Liver (tissue), 9 donors: ENCODE measurements around the gene CSMD2. TPM values are rescaled to one million over a fixed set of nuclear protein-coding genes. Genes with fewer than 3 reads are reported as not detected.

Experiments used
- DNase-seq: peaks from one replicate; pipeline ENCODE4 v3.0.0-alpha.2; 2017; ENCODE audit warnings: low spot score
- H3K27ac ChIP-seq, 2 donors: one replicate each; pipeline ENCODE4 v1.7.0; 2013; ENCODE audit warnings: inconsistent platforms in 2 of 2, low read length in 2 of 2, control low read depth in 1 of 2, low read depth in 1 of 2, mild to moderate bottlenecking in 1 of 2
- H3K27me3 ChIP-seq, 4 donors: one replicate each; pipeline versions ENCODE4 v1.6.1 to v1.7.0; 2013; ENCODE audit warnings: low read length in 3 of 4, inconsistent platforms in 1 of 4, mild to moderate bottlenecking in 1 of 4, moderate library complexity in 1 of 4; ENCODE audit not compliant: control insufficient read depth in 4 of 4, insufficient read depth in 4 of 4
- H3K36me3 ChIP-seq, 4 donors: one replicate each; pipeline versions ENCODE4 v1.6.1 to v1.7.0; 2013; ENCODE audit warnings: low read length in 3 of 4, mild to moderate bottlenecking in 3 of 4, low read depth in 1 of 4, moderate library complexity in 1 of 4; ENCODE audit not compliant: control insufficient read depth in 4 of 4, insufficient read depth in 3 of 4
- H3K4me1 ChIP-seq, 4 donors: one replicate each; pipeline versions ENCODE4 v1.6.1 to v1.7.0; 2013; ENCODE audit warnings: low read length in 3 of 4, mild to moderate bottlenecking in 3 of 4, moderate library complexity in 1 of 4; ENCODE audit not compliant: control insufficient read depth in 4 of 4, insufficient read depth in 4 of 4
- H3K4me3 ChIP-seq, 3 donors: one replicate each; pipeline versions ENCODE4 v1.6.1 to v1.7.0; 2013; ENCODE audit warnings: low read length in 3 of 3, control low read depth in 1 of 3, low read depth in 1 of 3, mild to moderate bottlenecking in 1 of 3
- H3K9ac ChIP-seq, 2 donors: one replicate each; pipeline ENCODE4 v1.7.0; 2013; ENCODE audit warnings: low read length in 2 of 2, mild to moderate bottlenecking in 2 of 2, moderate library complexity in 2 of 2, control low read depth in 1 of 2, low read depth in 1 of 2
- H3K9me3 ChIP-seq, 4 donors: one replicate each; pipeline versions ENCODE4 v1.6.1 to v1.7.0; 2013; ENCODE audit warnings: low read length in 3 of 4; ENCODE audit not compliant: control insufficient read depth in 4 of 4
- EGR1 ChIP-seq, 2 donors: IDR thresholded peaks; 2 replicates each; pipeline ENCODE4 v1.6.1; 2016 to 2018; ENCODE audit warnings: antibody characterized with exemption in 2 of 2, low read depth in 2 of 2
- FOXA1 ChIP-seq: IDR thresholded peaks from 2 replicates; pipeline ENCODE4 v1.6.1; 2016; ENCODE audit warnings: antibody characterized with exemption
- FOXA2 ChIP-seq: IDR thresholded peaks from 2 replicates; pipeline ENCODE4 v1.6.1; 2016; ENCODE audit warnings: antibody characterized with exemption
- HNF4A ChIP-seq, 2 donors: conservative IDR thresholded peaks; 2 replicates each; pipeline ENCODE4 v1.6.1; 2016; ENCODE audit warnings: antibody characterized with exemption in 2 of 2, mild to moderate bottlenecking in 2 of 2
- HNF4G ChIP-seq: IDR thresholded peaks from 2 replicates; pipeline ENCODE4 v1.6.1; 2016; ENCODE audit warnings: antibody characterized with exemption
- JUND ChIP-seq, 2 donors: IDR thresholded peaks; 2 replicates each; pipeline ENCODE4 v1.6.1; 2016; ENCODE audit warnings: antibody characterized with exemption in 2 of 2
- NR2F2 ChIP-seq: IDR thresholded peaks from 2 replicates; pipeline ENCODE4 v1.6.1; 2016; ENCODE audit warnings: antibody characterized with exemption
- RAD21 ChIP-seq, 2 donors: IDR thresholded peaks; 2 replicates each; pipeline ENCODE4 v1.6.1; 2016; ENCODE audit warnings: antibody characterized with exemption in 2 of 2, mild to moderate bottlenecking in 2 of 2
- RXRA ChIP-seq, 2 donors: IDR thresholded peaks; 2 replicates each; pipeline ENCODE4 v1.6.1; 2017 to 2018; ENCODE audit warnings: antibody characterized with exemption in 2 of 2, mild to moderate bottlenecking in 1 of 2
- TAF1 ChIP-seq: conservative IDR thresholded peaks from 2 replicates; pipeline ENCODE4 v1.6.1; 2016; ENCODE audit warnings: antibody characterized with exemption, mild to moderate bottlenecking
- YY1 ChIP-seq: IDR thresholded peaks from 2 replicates; pipeline ENCODE4 v1.6.1; 2016; ENCODE audit warnings: antibody characterized with exemption, mild to moderate bottlenecking
- WGBS: extraction: QIAGEN DNeasy Blood & Tissue Kit; methylation state at CpG from one replicate; pipeline ENCODE4 v1.1.7; 2013; 5-methylcytosine and 5-hydroxymethylcytosine counted together
- polyA plus RNA-seq, 2 donors: library from polyadenylated mRNA; stranded (reverse) in 1 of 2; unstranded in 1 of 2; fragments of 200-250 nt in 1 of 2; fragments of >200 nt in 1 of 2; fragmentation: Nextera tagmentation in 1 of 2; extraction: Ambion mirVana in 1 of 2; gene quantifications; one replicate each; pipeline versions ENCODE4 v1.2.1 to v1.2.3, GENCODE V29; 2013 to 2015
- total RNA-seq, 2 donors: library from RNA; depleted of rRNA; stranded (reverse); fragments of >200 nt; gene quantifications; one replicate each; pipeline ENCODE4 v1.2.3, GENCODE V29; 2014
- TF ChIP-seq, protein P1 (sequence below): fragments of 150-350 bp; IDR thresholded peaks from 2 replicates; pipeline ENCODE4 v1.5.1; 2017; ENCODE audit warnings: improper control_type of control experiment, low read depth, low read length; ENCODE audit not compliant: missing input control
- TF ChIP-seq, protein P2 (sequence below): IDR thresholded peaks from 2 replicates; pipeline ENCODE4 v1.6.1; 2016; ENCODE audit warnings: antibody characterized with exemption, mild to moderate bottlenecking
- TF ChIP-seq, protein P3 (sequence below): IDR thresholded peaks from 2 replicates; pipeline ENCODE4 v1.6.1; 2016; ENCODE audit warnings: antibody characterized with exemption
- TF ChIP-seq, protein P4 (sequence below): IDR thresholded peaks from 2 replicates; pipeline ENCODE4 v1.6.1; 2016; ENCODE audit warnings: antibody characterized with exemption
- TF ChIP-seq, protein P5 (sequence below): IDR thresholded peaks from 2 replicates; pipeline ENCODE4 v1.6.1; 2016; ENCODE audit warnings: antibody characterized with exemption
- donor health status: healthy.
- donor health status: healthy.
- donor health status: healthy.
- donor health status: healthy.
- donor health status: healthy.

Gene CSMD2
- total and polyA plus RNA-seq, 4 donors = 0.08 to 0.09 TPM; not detected in 2

DNA sequence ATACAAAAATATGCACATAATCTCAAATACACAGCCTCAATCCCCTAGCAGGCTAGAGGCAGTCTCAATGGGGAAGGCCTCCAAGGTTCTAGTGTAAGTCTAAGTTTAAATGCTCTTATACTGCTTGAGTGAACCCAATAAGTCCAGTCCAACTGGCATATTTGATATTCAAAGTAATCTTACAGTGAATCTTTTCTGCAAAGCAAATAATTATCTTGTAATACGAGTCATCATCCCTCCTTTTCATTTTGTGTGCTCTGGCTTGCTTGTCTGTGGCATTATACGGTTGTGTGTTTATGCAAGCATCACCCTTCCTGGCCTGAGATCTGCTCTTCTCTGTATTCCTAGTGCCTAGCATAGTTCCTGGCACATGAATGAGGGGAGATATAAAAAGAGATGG is 468.1 kb downstream of the CSMD2 start:
- H3K4me3 ChIP-seq = no peak overlapping the region
- DNase-seq = no peak
- H3K4me1 ChIP-seq = no peaks in the 10 kb centered on the region
- no peak for TF ChIP-seq FOXA2
- TF ChIP-seq HNF4G = no peak
- no peak for TF ChIP-seq TAF1
- no peak for TF ChIP-seq RAD21 (IDR thresholded peaks at IDR 0.05)
- TF ChIP-seq, protein P1, sequence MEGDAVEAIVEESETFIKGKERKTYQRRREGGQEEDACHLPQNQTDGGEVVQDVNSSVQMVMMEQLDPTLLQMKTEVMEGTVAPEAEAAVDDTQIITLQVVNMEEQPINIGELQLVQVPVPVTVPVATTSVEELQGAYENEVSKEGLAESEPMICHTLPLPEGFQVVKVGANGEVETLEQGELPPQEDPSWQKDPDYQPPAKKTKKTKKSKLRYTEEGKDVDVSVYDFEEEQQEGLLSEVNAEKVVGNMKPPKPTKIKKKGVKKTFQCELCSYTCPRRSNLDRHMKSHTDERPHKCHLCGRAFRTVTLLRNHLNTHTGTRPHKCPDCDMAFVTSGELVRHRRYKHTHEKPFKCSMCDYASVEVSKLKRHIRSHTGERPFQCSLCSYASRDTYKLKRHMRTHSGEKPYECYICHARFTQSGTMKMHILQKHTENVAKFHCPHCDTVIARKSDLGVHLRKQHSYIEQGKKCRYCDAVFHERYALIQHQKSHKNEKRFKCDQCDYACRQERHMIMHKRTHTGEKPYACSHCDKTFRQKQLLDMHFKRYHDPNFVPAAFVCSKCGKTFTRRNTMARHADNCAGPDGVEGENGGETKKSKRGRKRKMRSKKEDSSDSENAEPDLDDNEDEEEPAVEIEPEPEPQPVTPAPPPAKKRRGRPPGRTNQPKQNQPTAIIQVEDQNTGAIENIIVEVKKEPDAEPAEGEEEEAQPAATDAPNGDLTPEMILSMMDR = no peak
- TF ChIP-seq, protein P2, sequence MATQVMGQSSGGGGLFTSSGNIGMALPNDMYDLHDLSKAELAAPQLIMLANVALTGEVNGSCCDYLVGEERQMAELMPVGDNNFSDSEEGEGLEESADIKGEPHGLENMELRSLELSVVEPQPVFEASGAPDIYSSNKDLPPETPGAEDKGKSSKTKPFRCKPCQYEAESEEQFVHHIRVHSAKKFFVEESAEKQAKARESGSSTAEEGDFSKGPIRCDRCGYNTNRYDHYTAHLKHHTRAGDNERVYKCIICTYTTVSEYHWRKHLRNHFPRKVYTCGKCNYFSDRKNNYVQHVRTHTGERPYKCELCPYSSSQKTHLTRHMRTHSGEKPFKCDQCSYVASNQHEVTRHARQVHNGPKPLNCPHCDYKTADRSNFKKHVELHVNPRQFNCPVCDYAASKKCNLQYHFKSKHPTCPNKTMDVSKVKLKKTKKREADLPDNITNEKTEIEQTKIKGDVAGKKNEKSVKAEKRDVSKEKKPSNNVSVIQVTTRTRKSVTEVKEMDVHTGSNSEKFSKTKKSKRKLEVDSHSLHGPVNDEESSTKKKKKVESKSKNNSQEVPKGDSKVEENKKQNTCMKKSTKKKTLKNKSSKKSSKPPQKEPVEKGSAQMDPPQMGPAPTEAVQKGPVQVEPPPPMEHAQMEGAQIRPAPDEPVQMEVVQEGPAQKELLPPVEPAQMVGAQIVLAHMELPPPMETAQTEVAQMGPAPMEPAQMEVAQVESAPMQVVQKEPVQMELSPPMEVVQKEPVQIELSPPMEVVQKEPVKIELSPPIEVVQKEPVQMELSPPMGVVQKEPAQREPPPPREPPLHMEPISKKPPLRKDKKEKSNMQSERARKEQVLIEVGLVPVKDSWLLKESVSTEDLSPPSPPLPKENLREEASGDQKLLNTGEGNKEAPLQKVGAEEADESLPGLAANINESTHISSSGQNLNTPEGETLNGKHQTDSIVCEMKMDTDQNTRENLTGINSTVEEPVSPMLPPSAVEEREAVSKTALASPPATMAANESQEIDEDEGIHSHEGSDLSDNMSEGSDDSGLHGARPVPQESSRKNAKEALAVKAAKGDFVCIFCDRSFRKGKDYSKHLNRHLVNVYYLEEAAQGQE = no peak
- TF ChIP-seq YY1 = no peak
- no peak for TF ChIP-seq JUND (IDR thresholded peaks at IDR 0.05)
- TF ChIP-seq, protein P3, sequence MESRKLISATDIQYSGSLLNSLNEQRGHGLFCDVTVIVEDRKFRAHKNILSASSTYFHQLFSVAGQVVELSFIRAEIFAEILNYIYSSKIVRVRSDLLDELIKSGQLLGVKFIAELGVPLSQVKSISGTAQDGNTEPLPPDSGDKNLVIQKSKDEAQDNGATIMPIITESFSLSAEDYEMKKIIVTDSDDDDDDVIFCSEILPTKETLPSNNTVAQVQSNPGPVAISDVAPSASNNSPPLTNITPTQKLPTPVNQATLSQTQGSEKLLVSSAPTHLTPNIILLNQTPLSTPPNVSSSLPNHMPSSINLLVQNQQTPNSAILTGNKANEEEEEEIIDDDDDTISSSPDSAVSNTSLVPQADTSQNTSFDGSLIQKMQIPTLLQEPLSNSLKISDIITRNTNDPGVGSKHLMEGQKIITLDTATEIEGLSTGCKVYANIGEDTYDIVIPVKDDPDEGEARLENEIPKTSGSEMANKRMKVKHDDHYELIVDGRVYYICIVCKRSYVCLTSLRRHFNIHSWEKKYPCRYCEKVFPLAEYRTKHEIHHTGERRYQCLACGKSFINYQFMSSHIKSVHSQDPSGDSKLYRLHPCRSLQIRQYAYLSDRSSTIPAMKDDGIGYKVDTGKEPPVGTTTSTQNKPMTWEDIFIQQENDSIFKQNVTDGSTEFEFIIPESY = no peak
- no peak for TF ChIP-seq HNF4A (conservative IDR thresholded peaks at IDR 0.05)
- no peak for TF ChIP-seq RXRA (IDR thresholded peaks at IDR 0.05)
- TF ChIP-seq, protein P4, sequence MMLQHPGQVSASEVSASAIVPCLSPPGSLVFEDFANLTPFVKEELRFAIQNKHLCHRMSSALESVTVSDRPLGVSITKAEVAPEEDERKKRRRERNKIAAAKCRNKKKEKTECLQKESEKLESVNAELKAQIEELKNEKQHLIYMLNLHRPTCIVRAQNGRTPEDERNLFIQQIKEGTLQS = no peak
- peaks cover 0 to 3% (median 0%) of the 10 kb centered on the region in 4 donors for H3K9me3 ChIP-seq
- no peaks in the 10 kb centered on the region for H3K36me3 ChIP-seq
- 62% methylated on average over 2 of the region's 2 CpGs for WGBS
- H3K27ac ChIP-seq = no peak overlapping the region
- peaks cover 0 to 2% (median under 1%) of the 10 kb centered on the region in 4 donors for H3K27me3 ChIP-seq
- no peak overlapping the region for H3K9ac ChIP-seq

DNA sequence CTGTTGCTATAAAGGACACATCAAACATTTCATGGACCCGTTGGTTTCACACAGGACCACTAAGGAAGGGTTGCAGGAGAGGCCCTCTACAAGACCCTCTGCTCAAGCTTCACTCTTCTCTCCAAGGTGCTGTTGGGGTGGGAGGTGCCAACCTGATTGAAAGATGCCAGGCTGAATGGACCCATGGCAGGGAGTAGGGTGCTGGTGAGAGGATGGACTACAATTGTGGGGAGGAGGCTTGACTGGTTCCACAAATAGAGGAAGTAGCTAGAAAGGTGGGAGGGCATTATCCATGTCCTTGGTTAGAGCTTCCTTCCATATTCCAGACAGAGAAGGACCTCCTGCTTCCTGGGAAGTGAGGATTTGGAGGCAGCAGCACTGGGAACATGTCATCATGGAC is 468.7 kb downstream of the CSMD2 start:
- Histone ChIP-seq H3K4me3 (no peak overlapping the region), H3K4me1 (no peaks in the 10 kb centered on the region), H3K36me3 (no peaks in the 10 kb centered on the region), H3K9ac (no peak overlapping the region), H3K9me3 (peaks cover 0 to 3% (median 0%) of the 10 kb centered on the region in 4 donors), H3K27me3 (peaks cover 0 to 2% (median under 1%) of the 10 kb centered on the region in 4 donors), H3K27ac (no peak overlapping the region)
- no peak for TF ChIP-seq FOXA2
- TF ChIP-seq, protein P2 = no peak
- TF ChIP-seq EGR1 (IDR thresholded peaks at IDR 0.05; ENCODE audit: low read depth in 2 of 2) = no peak
- TF ChIP-seq RXRA (IDR thresholded peaks at IDR 0.05) = no peak
- TF ChIP-seq, protein P4 = no peak
- no peak for TF ChIP-seq RAD21 (IDR thresholded peaks at IDR 0.05)
- TF ChIP-seq HNF4A (conservative IDR thresholded peaks at IDR 0.05) = no peak
- no peak for TF ChIP-seq JUND (IDR thresholded peaks at IDR 0.05)
- TF ChIP-seq, protein P3 = no peak
- no peak for TF ChIP-seq YY1
- TF ChIP-seq FOXA1 = no peak
- TF ChIP-seq, protein P5, sequence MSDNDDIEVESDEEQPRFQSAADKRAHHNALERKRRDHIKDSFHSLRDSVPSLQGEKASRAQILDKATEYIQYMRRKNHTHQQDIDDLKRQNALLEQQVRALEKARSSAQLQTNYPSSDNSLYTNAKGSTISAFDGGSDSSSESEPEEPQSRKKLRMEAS = no peak
- no peak for TF ChIP-seq NR2F2
- DNase-seq = no peak
- WGBS = 51% methylated on average over 1 of the region's 1 CpG
